IMR-90 (cell line): Measurements from ENCODE around the gene BCAS1. TPM values are rescaled to one million over a fixed set of nuclear protein-coding genes. Genes with fewer than 3 reads are reported as not detected.

Source experiments
- ATAC-seq: fragments of 200-7000 bp; cut with Tn5 transposase; 2 replicates; pipeline ENCODE4 v1.9.1; 2020; ENCODE audit warnings: low read depth, mild to moderate bottlenecking, moderate library complexity
- BruUV-seq: library from RNA; stranded (reverse); fragments of 400-500 nt; replicated peaks from 2 replicates; lab custom pipeline; 2021; lab: Mats Ljungman, UMichigan
- CTCF ChIA-PET: fragments of 300-600 bp; formaldehyde crosslinking; extraction: SDS; loops from one replicate; lab custom pipeline; 2021; ENCODE audit warnings: antibody characterized with exemption; lab: Yijun Ruan, JAX
- POLR2A ChIA-PET: fragments of 300-600 bp; sonication (Branson Sonifier 250); formaldehyde crosslinking; loops from one replicate; lab custom pipeline; 2022; ENCODE audit warnings: antibody characterized with exemption; ENCODE audit not compliant: unreplicated experiment; lab: Charles Lee
- DNase-seq: peaks from one replicate; pipeline ENCODE4 v3.0.0; 2013
- H2AFZ ChIP-seq: replicated peaks from 2 replicates; pipeline ENCODE3; 2013; ENCODE audit warnings: low read length, mild to moderate bottlenecking; ENCODE audit not compliant: poor library complexity
- H2AK5ac ChIP-seq: 2 replicates; pipeline ENCODE4 v1.6.1; 2013; ENCODE audit warnings: low read depth, low read length, inconsistent platforms
- H2AK9ac ChIP-seq: replicated peaks from 2 replicates; pipeline ENCODE3; 2013; ENCODE audit warnings: mild to moderate bottlenecking, low read depth, low read length, moderate library complexity; ENCODE audit not compliant: poor library complexity
- H2BK120ac ChIP-seq: 2 replicates; pipeline ENCODE4 v1.6.1; 2013; ENCODE audit warnings: low read depth, low read length, inconsistent platforms
- H2BK15ac ChIP-seq: 3 replicates; pipeline ENCODE4 v1.6.1; 2013; ENCODE audit warnings: low read depth, low read length, inconsistent platforms
- H2BK20ac ChIP-seq: 2 replicates; pipeline ENCODE4 v1.6.1; 2013; ENCODE audit warnings: low read depth, mild to moderate bottlenecking, inconsistent platforms, low read length, moderate library complexity
- H2BK5ac ChIP-seq: 2 replicates; pipeline ENCODE4 v1.6.1; 2013; ENCODE audit warnings: mild to moderate bottlenecking, low read depth, low read length, inconsistent platforms; ENCODE audit not compliant: poor library complexity, severe bottlenecking
- H3K14ac ChIP-seq: replicated peaks from 2 replicates; pipeline ENCODE4 v1.6.1; 2013; ENCODE audit warnings: low read depth, low read length, inconsistent platforms
- H3K18ac ChIP-seq: 2 replicates; pipeline ENCODE4 v1.6.1; 2013; ENCODE audit warnings: low read depth, low read length, control low read depth
- H3K23ac ChIP-seq: 2 replicates; pipeline ENCODE4 v1.6.1; 2013; ENCODE audit warnings: low read depth, low read length, inconsistent platforms
- H3K27ac ChIP-seq: 2 replicates; pipeline ENCODE4 v1.5.1; 2013; ENCODE audit warnings: mild to moderate bottlenecking, control low read depth, low read length; ENCODE audit not compliant: insufficient read depth
- H3K27me3 ChIP-seq: 2 replicates; pipeline ENCODE4 v1.6.1; 2013; ENCODE audit warnings: low read length; ENCODE audit not compliant: control insufficient read depth, insufficient read depth
- H3K36me3 ChIP-seq: 2 replicates; pipeline ENCODE4 v1.6.1; 2013; ENCODE audit warnings: low read length, mixed read lengths; ENCODE audit not compliant: control insufficient read depth, insufficient read depth
- H3K4ac ChIP-seq: 2 replicates; pipeline ENCODE4 v1.6.1; 2013; ENCODE audit warnings: low read depth, low read length, inconsistent platforms
- H3K4me1 ChIP-seq: 2 replicates; pipeline ENCODE4 v1.6.1; 2013; ENCODE audit warnings: low read length, mixed read lengths; ENCODE audit not compliant: control insufficient read depth, insufficient read depth
- H3K4me2 ChIP-seq: 2 replicates; pipeline ENCODE4 v1.6.1; 2013; ENCODE audit warnings: low read depth, mild to moderate bottlenecking, control low read depth, low read length, moderate library complexity
- H3K4me3 ChIP-seq: 2 replicates; pipeline ENCODE4 v1.5.1; 2013; ENCODE audit warnings: low read depth, mild to moderate bottlenecking, control low read depth, low read length, moderate library complexity; ENCODE audit not compliant: insufficient read depth
- H3K56ac ChIP-seq: 2 replicates; pipeline ENCODE4 v1.6.1; 2013; ENCODE audit warnings: low read length, inconsistent platforms; ENCODE audit not compliant: insufficient read depth; ENCODE audit errors: extremely low read depth
- H3K79me1 ChIP-seq, 2 experiments: 2 replicates each; pipeline ENCODE4 v1.6.1; 2013; ENCODE audit warnings: low read length in 2 of 2, inconsistent platforms in 1 of 2, low read depth in 1 of 2
- H3K9ac ChIP-seq: 2 replicates; pipeline ENCODE4 v1.6.1; 2013; ENCODE audit warnings: low read depth, low read length, control low read depth
- H3K9me1 ChIP-seq: 2 replicates; pipeline ENCODE4 v1.6.1; 2013; ENCODE audit warnings: low read length, inconsistent platforms; ENCODE audit not compliant: insufficient read depth
- H3K9me3 ChIP-seq: 2 replicates; pipeline ENCODE4 v1.6.1; 2013; ENCODE audit warnings: low read length; ENCODE audit not compliant: control insufficient read depth, insufficient read depth
- H4K20me1 ChIP-seq: 2 replicates; pipeline ENCODE4 v1.6.1; 2013; ENCODE audit warnings: low read length, inconsistent platforms; ENCODE audit not compliant: insufficient read depth
- H4K5ac ChIP-seq: 2 replicates; pipeline ENCODE4 v1.6.1; 2013; ENCODE audit warnings: mild to moderate bottlenecking, low read depth, low read length, control low read depth
- H4K8ac ChIP-seq, 2 experiments: 2 replicates each; pipeline ENCODE4 v1.6.1; 2013; ENCODE audit warnings: low read depth in 2 of 2, low read length in 2 of 2, control low read depth in 1 of 2, inconsistent platforms in 1 of 2
- H4K91ac ChIP-seq: 2 replicates; pipeline ENCODE4 v1.6.1; 2013; ENCODE audit warnings: low read depth, low read length, inconsistent platforms; ENCODE audit not compliant: insufficient read depth
- MXI1 ChIP-seq: IDR thresholded peaks from 2 replicates; pipeline ENCODE4 v1.6.1; 2012; ENCODE audit warnings: low read depth, mild to moderate bottlenecking, low read length, moderate library complexity, borderline replicate concordance
- POLR2A ChIP-seq: IDR thresholded peaks from 2 replicates; pipeline ENCODE4 v1.6.1; 2012; ENCODE audit warnings: mild to moderate bottlenecking, low read depth, low read length
- WGBS, 2 experiments: methylation state at CpG; one replicate each; pipeline versions ENCODE4 v1.1.5 to v1.1.7; 2013; ENCODE audit warnings: missing lambda C conversion rate in 2 of 2; ENCODE audit not compliant: insufficient read length in 1 of 2; ENCODE audit errors: extremely low coverage in 2 of 2; 5-methylcytosine and 5-hydroxymethylcytosine counted together
- dilution Hi-C: fragments of 300-500 bp; cut with HindIII; formaldehyde crosslinking; loops from one replicate; pipeline ENCODE4 v1.14.3; 2018; ENCODE audit warnings: low sequenced_read_pairs; ENCODE audit not compliant: unreplicated experiment
- in situ Hi-C: fragments of 300-500 bp; cut with MboI; formaldehyde crosslinking; loops from 3 replicates; pipeline ENCODE4 v1.14.3; 2019; ENCODE audit warnings: low sequenced_read_pairs, inconsistent platforms, mixed read lengths
- intact Hi-C: fragments of 100-400 bp; cut with micrococcal nuclease; formaldehyde crosslinking; loops from 2 replicates; pipeline ENCODE4 v1.10.0; 2022
- polyA plus RNA-seq, 3 experiments: library from polyadenylated mRNA; depleted of rRNA; stranded (reverse); fragments of >200 nt; gene quantifications; 2 replicates each; pipeline ENCODE4 v1.2.3, GENCODE V29; 2012; ENCODE audit warnings: low replicate concordance in 1 of 3
- total RNA-seq: library from RNA; depleted of rRNA; stranded (reverse); fragments of >200 nt; gene quantifications from 2 replicates; pipeline ENCODE4 v1.2.3, GENCODE V29; 2012

The BCAS1 gene
- total and polyA plus RNA-seq, 2 of the 4 experiments (the other 2 are of a cell fraction), result under 0.01 TPM; not detected in 1

DNA sequence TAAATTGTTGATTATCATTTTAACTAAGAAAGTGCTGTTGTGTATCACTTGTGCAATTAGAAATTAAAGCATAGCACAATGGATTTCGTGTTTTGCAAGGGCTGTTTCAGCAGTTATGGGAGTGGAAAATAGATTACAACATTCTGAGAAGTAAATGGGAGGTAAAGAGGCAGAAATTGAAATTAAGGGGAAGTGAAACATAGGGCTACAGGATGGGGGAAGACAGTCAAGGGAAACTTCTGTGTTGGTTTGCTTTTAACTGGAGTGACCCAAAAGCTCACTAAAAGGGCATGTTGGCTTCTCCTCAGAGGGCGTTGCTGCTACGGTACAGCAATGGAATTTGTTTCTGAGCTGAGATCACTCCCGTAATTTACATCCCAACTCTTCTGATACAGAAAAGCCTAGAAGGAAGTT, 147.5 kb downstream of the BCAS1 start:
- H3K9me3 ChIP-seq, result no peaks in the 10 kb centered on the region
- no peak overlapping the region for H3K23ac ChIP-seq
- no peaks in the 10 kb centered on the region for H3K27me3 ChIP-seq
- 0 out of 2 replicates have a peak overlapping the region, but pooled peaks have one; percentile 0 for H4K91ac ChIP-seq
- H3K27ac ChIP-seq, result no peak overlapping the region
- no peak overlapping the region for H2AK9ac ChIP-seq
- H3K4me1 ChIP-seq, result peaks cover 7% of the 10 kb centered on the region
- no peak overlapping the region for H3K4me3 ChIP-seq
- ChIA-PET CTCF (no interaction called here), POLR2A (no interaction called here)
- H3K4ac ChIP-seq, result no peak overlapping the region
- H4K8ac ChIP-seq, result 0 out of 4 replicates have a peak overlapping the region, but pooled peaks of 1 of the 2 experiments have one; percentile 19
- H3K56ac ChIP-seq, result no peak overlapping the region
- H4K20me1 ChIP-seq, result no peaks in the 10 kb centered on the region
- no peak overlapping the region for H3K4me2 ChIP-seq
- H3K18ac ChIP-seq, result no peak overlapping the region
- H2BK15ac ChIP-seq, result 0 out of 3 replicates have a peak overlapping the region, but pooled peaks have one; percentile 52
- H2BK5ac ChIP-seq, result no peak overlapping the region
- no peak overlapping the region for H2AK5ac ChIP-seq
- H4K5ac ChIP-seq, result no peak overlapping the region
- WGBS, 2 experiments, result 75% methylated on average over 1 of the region's 4 CpGs; no CpG with 5 or more reads in 1 of the 2 experiments
- no peaks in the 10 kb centered on the region; a peak in 1 of 4 replicates for H3K79me1 ChIP-seq
- no peak overlapping the region for H2BK20ac ChIP-seq
- TF ChIP-seq POLR2A (no peak), MXI1 (no peak)
- no TSS peak for BruUV-seq
- peaks cover 10% of the 10 kb centered on the region for H3K9me1 ChIP-seq
- H3K14ac ChIP-seq, result peak overlapping the region; percentile 52; the same call in 1 of the 2 replicates
- dilution Hi-C loops (no loop called here), intact Hi-C loops (no loop called here), in situ Hi-C loops (no loop called here)
- no peak overlapping the region for H2AFZ ChIP-seq
- H2BK120ac ChIP-seq, result no peak overlapping the region
- no peak overlapping the region for H3K9ac ChIP-seq
- H3K36me3 ChIP-seq, result no peaks in the 10 kb centered on the region
- no peak for ATAC-seq
- no peak for DNase-seq
